K562 (cell line): ENCODE results near the gene ZNF837. TPM values are rescaled to one million over a fixed set of nuclear protein-coding genes. Genes with fewer than 3 reads are reported as not detected.

Source experiments
- AFF4 ChIP-seq: sonication (generic); formaldehyde crosslinking; IDR thresholded peaks from 2 replicates; pipeline ENCODE4 v1.8.0; 2023; ENCODE audit warnings: mild to moderate bottlenecking, missing genetic modification reagents
- CEBPZ ChIP-seq: fragments of 150-350 bp; IDR thresholded peaks from 2 replicates; pipeline ENCODE4 v1.6.1; 2014; ENCODE audit warnings: low read depth, mild to moderate bottlenecking, low read length, borderline replicate concordance
- CHD2 ChIP-seq: IDR thresholded peaks from 2 replicates; pipeline ENCODE4 v1.6.1; 2011; ENCODE audit warnings: low read depth, low read length
- FOXK1 ChIP-seq: sonication (generic); formaldehyde crosslinking; IDR thresholded peaks from 2 replicates; pipeline ENCODE4 v1.8.0; 2022; ENCODE audit warnings: missing genetic modification reagents, mild to moderate bottlenecking, borderline replicate concordance
- HDAC1 ChIP-seq, 2 experiments: fragments of 450-650 bp; IDR thresholded peaks; 2 replicates each; pipeline ENCODE4 v1.6.1; 2016 to 2017; ENCODE audit warnings: inconsistent platforms in 1 of 2, mild to moderate bottlenecking in 1 of 2, moderate library complexity in 1 of 2
- HOXB6 ChIP-seq: fragments of 250-450 bp; sonication (Bioruptor Pico); IDR thresholded peaks from 2 replicates; pipeline ENCODE4 v1.5.1; 2022; ENCODE audit warnings: mild to moderate bottlenecking, borderline replicate concordance
- MNT ChIP-seq, 2 experiments: fragments of 450-650 bp; conservative IDR thresholded peaks; 2 replicates each; pipeline ENCODE4 v1.6.1; 2017; ENCODE audit warnings: mild to moderate bottlenecking in 2 of 2, moderate library complexity in 2 of 2
- MXI1 ChIP-seq: IDR thresholded peaks from 2 replicates; pipeline ENCODE4 v1.6.1; 2011; ENCODE audit warnings: low read depth, mild to moderate bottlenecking, improper control_type of control experiment, low read length
- NCOA2 ChIP-seq, 2 experiments: fragments of 450-650 bp; IDR thresholded peaks; 2 replicates each; pipeline ENCODE4 v1.6.1; 2018; ENCODE audit warnings: mild to moderate bottlenecking in 2 of 2, moderate library complexity in 1 of 2; ENCODE audit not compliant: partially characterized antibody in 2 of 2
- NR2C2 ChIP-seq, 2 experiments: fragments of 200-800 bp in 1 of 2; sonication (Bioruptor generic) in 1 of 2; sonication (generic) in 1 of 2; formaldehyde crosslinking in 1 of 2; IDR thresholded peaks; 2 replicates each; pipeline versions ENCODE4 v1.6.1 to v1.8.0; 2016 to 2022; ENCODE audit warnings: mild to moderate bottlenecking in 1 of 2, missing compliant biosample characterization in 1 of 2, missing genetic modification characterization in 1 of 2, missing genetic modification reagents in 1 of 2
- PHF21A ChIP-seq: fragments of 450-650 bp; IDR thresholded peaks from 2 replicates; pipeline ENCODE4 v1.6.1; 2017; ENCODE audit warnings: low read depth, borderline replicate concordance
- PRMT5 ChIP-seq: sonication (generic); formaldehyde crosslinking; IDR thresholded peaks from 2 replicates; pipeline ENCODE4 v1.5.0; 2020; ENCODE audit warnings: missing genetic modification reagents
- PRPF4 ChIP-seq: fragments of 200-400 bp; formaldehyde crosslinking; IDR thresholded peaks from one replicate; pipeline ENCODE4 v1.6.1; 2017; ENCODE audit warnings: low read length, low read depth, mild to moderate bottlenecking; ENCODE audit not compliant: insufficient read depth, poor library complexity, severe bottlenecking
- SREBF2 ChIP-seq: sonication (generic); formaldehyde crosslinking; IDR thresholded peaks from 2 replicates; pipeline ENCODE4 v1.4.0; 2020; ENCODE audit warnings: mild to moderate bottlenecking, missing genetic modification reagents
- SRF ChIP-seq, 2 experiments: fragments of 250-450, 450-650 bp in 1 of 2; sonication (Bioruptor Pico) in 1 of 2; sonication (generic) in 1 of 2; formaldehyde crosslinking; IDR thresholded peaks; 2 replicates each; pipeline versions ENCODE4 v1.5.0 to v1.5.1; 2020 to 2022; ENCODE audit warnings: mild to moderate bottlenecking in 1 of 2, missing genetic modification reagents in 1 of 2
- ZNF124 ChIP-seq: sonication (generic); formaldehyde crosslinking; IDR thresholded peaks from 2 replicates; pipeline ENCODE4 v1.8.1; 2022; ENCODE audit warnings: missing genetic modification reagents
- ZNF224 ChIP-seq: sonication (generic); formaldehyde crosslinking; IDR thresholded peaks from 2 replicates; pipeline ENCODE4 v1.8.0; 2022; ENCODE audit warnings: mild to moderate bottlenecking, missing genetic modification reagents
- ZNF23 ChIP-seq: fragments of 250-450 bp; sonication (Bioruptor Pico); IDR thresholded peaks from 2 replicates; pipeline ENCODE4 v1.4.0; 2020; ENCODE audit warnings: mild to moderate bottlenecking
- polyA plus RNA-seq, 8 experiments: library from polyadenylated mRNA; depleted of rRNA in 4 of 8; stranded (reverse) in 5 of 8; unstranded in 3 of 8; fragments of >200 nt; fragmentation: Nextera tagmentation in 2 of 8; fragmentation: Illumina TruSeq in 1 of 8; extraction: Ambion mirVana in 2 of 8; extraction: Trizol in 1 of 8; gene quantifications; 2 replicates each; pipeline versions ENCODE4 v1.2.1 to v1.2.3, GENCODE V29; 2011 to 2014; ENCODE audit warnings: inconsistent platforms in 1 of 8, missing spikeins in 1 of 8
- total RNA-seq, 7 experiments: library from RNA; depleted of rRNA in 6 of 7; stranded (reverse); fragments of >200 nt in 6 of 7; fragmentation: Illumina TruSeq in 2 of 7; extraction: Trizol in 2 of 7; gene quantifications; 2 replicates each; pipeline versions ENCODE4 v1.2.1 to v1.2.3, GENCODE V29; 2011 to 2021; ENCODE audit warnings: low replicate concordance in 1 of 7

The ZNF837 gene
- total and polyA plus RNA-seq, 9 of the 15 experiments (the other 6 are each of a cell fraction or from before 2014, with no cell fraction given), result 0.11 to 2.1 (median 0.57) TPM; not detected in 4

GRCh38 chr19:58362272-58362994 is 18.4 kb downstream of the ZNF837 start, which contains the start of gene ZNF497 (continued):
- TF ChIP-seq ZNF23 (CRISPR knock-in tag), result no peak
- TF ChIP-seq AFF4 (CRISPR knock-in tag), result peak; percentile 6; the same call in 1 of the 2 replicates
- TF ChIP-seq NCOA2 (IDR thresholded peaks at IDR 0.05; ENCODE audit: partially characterized antibody in 2 of 2), result no peak
- no peak for TF ChIP-seq PRMT5 (CRISPR knock-in tag)
- no peak for TF ChIP-seq FOXK1 (CRISPR knock-in tag)
- no peak for TF ChIP-seq CHD2
- no peak for TF ChIP-seq ZNF124 (CRISPR knock-in tag)
- no peak for TF ChIP-seq CEBPZ
- no peak for TF ChIP-seq SREBF2
- peak; percentile 6 to 98; a peak in 2 of 4 replicates for TF ChIP-seq HDAC1 (IDR thresholded peaks at IDR 0.05)
- TF ChIP-seq ZNF224, result no peak
- peak; percentile 100 for TF ChIP-seq MXI1
- no peak for TF ChIP-seq NR2C2 (CRISPR knock-in tag; IDR thresholded peaks at IDR 0.05)
- TF ChIP-seq NR2C2 (tag; IDR thresholded peaks at IDR 0.05), result peak; percentile 87
- TF ChIP-seq PRPF4, result no peak
- TF ChIP-seq MNT (conservative IDR thresholded peaks at IDR 0.05), result peak; percentile 96 to 98
- TF ChIP-seq SRF (CRISPR knock-in tag; IDR thresholded peaks at IDR 0.05), result no peak; a peak in 2 of 4 replicates
- TF ChIP-seq HOXB6 (CRISPR knock-in tag), result no peak
- no peak for TF ChIP-seq PHF21A
